ENCODE results near the gene LCE3A.
"Not testable (repeated sequence)": the region's sequence is repeated elsewhere in the genome, so short reads cannot be mapped to it uniquely, and the experiment has no call there.

The LCE3A gene, protein sequence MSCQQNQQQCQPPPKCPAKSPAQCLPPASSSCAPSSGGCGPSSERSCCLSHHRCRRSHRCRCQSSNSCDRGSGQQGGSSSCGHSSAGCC

DNA sequence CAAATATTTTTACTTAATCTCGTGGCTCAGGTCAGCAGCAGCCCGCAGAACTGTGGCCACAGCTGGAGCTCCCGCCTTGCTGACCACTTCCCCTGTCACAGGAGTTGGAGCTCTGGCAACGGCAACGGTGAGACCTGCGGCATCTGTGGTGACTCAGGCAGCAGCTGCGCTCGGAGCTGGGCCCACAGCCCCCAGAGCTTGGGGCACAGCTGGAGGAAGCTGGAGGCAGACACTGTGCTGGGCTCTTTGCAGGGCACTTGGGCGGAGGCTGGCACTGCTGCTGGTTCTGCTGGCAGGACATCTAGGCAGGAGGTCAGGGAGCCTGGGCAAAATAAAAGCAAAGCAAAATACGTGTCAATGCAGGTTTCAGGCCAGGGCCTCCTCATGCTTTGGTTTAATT, at the start of gene LCE3A:
Gene LCE3A (minus strand): TSS at position 301 of the 400 bp plus-strand sequence. CDS start 0 bp downstream, at position 301.
- no peak for DNase-seq (ENCODE audit: low spot score)

DNA sequence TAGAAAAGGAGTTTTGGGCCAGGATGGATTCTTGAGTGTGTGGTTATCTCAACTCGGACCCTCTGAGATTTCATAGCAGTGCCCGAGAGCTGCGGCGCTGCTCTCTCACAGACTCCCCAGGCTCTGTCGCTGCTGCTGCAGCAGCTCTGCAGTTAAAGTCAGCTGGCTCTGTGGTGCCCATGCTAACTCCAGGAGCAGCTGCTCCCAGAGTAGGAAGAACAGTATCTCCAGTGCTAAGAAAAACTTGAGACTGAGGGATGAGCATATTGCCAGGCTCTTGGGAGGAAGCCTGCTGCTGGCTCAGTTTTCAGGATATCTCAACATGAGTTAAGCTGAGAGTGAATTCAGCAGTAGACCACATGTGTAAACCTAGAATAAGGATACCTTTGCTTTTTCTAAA, 44.7 kb upstream of the LCE3A start:
- no peak for DNase-seq (ENCODE audit: low spot score)

DNA sequence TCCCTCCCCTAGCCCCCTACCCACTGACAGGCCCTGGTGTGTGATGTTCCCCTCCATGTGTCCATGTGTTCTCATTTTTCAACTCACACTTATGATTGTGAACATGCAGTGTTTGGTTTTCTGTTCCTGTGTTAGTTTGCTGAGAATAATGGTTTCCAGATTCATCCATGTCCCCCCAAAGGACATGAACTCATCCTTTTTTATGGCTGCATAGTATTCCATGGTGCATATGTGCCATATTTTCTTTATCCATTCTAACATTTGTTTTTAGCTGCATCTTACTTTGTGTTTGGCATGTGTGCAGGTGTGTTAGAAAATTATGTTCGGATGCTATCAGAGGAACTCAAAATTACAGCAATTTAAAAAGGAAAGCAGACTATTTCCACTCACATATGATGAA, 43.3 kb upstream of the LCE3A start:
- not testable (repeated sequence) for DNase-seq (ENCODE audit: low spot score)

DNA sequence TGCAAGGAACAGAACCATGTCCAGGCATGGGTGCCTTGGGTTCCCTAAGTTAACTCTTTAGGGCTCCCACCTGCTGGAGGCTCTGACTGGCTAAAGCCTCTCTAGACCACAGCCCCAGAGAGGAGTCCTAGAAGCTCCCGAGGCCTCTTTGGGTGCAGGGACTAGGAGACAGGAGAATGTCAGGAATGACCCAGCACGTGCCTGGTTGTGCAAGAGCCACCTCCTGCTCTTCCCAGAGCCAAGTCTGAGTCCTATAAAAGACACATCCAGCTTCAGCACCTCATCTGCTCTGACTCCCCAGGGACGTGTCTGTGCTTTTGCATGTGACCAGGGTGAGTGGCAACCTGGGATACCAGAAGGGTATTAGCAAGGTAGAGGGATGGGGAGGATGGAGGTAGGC, 40.2 kb upstream of the LCE3A start, which contains the start of gene LCE2D:
Gene LCE2D (plus strand): TSS at position 283 of the 400 bp plus-strand sequence. CDS start 726 bp downstream, outside the sequence.
- no peak for DNase-seq (ENCODE audit: low spot score)

DNA sequence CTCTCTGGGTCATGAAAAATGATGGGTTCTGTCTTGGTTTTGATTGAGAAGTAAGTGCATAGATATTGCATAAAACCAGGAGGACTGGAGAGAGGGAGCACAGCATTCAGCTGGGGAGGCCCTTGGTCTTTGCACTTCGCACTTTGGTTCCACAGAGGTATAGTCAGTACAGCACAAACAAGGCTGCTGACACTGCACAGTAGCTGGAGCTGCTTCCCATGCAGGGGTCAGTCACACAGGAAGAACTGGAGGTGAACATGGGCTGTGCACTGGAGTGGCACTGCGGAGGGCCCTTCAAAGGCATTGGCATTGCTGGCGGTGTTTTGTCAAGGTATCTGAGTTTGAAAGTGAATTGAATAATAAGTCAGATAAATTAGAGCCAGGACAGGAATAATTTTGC, 35.7 kb upstream of the LCE3A start:
- DNase-seq (ENCODE audit: low spot score): no peak

DNA sequence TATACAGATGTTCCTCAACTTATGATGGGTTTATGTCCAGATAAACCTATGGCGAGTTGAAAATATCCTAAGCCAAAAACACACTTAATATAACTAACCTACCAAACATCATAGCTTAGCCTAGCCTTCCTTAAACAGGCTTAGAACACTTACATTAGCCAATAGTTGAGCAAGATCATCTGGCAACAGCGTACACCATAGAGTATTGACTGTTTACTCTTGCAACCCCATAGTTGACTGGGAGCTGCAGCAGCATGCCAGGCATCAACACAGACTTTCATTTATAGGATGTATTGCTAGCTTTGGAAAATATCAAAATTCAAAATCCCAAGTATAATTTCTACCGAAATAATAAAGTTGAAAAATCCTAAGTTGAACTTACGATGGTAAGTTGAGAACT, 34.8 kb upstream of the LCE3A start:
- DNase-seq (ENCODE audit: low spot score): no peak

DNA sequence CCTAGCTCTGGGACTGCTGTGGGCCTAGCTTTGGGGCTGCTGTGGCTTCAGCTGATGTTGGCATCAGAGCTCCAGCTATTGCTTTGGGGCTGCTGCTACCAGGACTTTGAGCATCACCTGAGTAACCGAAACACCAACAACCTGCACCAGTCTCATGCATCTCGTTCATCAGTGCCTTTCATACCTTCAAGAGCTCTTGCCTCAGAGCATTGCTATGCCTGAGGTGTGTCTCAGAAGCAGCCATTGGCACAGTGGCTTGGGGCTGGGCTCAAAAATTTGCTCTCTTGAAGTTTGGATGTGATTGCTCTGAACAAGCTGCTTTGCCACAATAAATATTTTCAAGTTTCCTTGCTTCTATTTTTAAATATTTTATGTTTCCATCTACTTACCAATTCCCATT, 33.6 kb upstream of the LCE3A start:
- no peak for DNase-seq (ENCODE audit: low spot score)

DNA sequence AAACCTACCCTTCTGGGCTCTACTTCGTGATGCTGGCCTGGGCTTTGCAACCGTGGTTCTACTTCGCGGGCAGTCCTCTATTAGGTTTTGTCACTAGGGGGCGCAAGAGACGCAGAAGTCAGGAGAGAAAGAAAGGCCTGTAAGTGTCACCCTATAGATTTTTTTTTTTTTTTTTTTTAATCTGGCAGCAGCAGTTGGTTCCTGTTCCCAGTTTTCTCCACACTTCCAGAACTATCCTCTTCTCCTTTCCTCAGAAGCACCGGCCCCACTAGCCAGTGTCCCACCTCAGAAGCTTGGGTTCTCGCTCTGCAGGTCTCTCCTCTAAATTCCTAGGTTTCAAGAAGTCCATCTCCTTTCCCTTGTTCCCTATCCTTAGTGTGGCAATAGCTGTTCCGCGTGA, 31.2 kb upstream of the LCE3A start:
- peak; percentile 61 for DNase-seq (ENCODE audit: low spot score)

DNA sequence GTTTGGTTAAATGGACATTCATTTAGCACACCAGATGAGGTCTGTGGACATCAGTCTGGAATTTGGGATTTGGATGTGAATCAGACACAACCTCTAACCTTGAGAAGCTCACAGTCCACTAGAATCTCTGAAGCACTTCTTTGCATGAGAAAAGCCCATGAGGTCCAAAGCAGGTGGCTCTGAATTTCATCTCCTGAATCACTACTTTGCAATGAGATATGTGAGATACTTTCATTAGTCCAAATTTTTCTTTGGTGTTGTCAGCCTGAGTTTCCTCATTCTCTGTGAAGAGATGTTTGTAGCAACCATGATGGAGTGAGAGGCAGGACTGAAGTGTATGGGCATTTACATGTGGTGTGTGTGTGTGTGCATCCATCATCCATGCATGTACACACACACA, 23.8 kb upstream of the LCE3A start:
- DNase-seq (ENCODE audit: low spot score): no peak

DNA sequence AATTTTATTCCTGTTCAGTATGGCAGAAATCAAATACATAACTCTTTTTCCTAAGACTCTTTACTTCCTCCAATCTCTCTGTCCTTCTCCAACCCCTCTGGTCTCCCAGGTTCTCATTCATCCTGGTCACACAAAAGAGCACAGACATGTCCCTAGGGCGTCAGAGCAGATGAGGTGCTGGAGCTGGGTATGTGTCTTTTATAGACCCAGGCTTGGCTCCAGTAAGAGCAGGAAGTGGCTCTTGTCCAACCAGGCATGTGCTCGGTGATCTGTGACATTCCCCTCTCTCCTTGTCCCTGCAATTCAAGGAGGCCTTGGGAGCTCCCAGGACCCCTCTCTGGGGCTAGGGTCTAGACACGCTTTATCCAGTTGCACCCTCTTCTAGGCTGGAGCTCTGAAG, 22.2 kb upstream of the LCE3A start:
- DNase-seq (ENCODE audit: low spot score): no peak

DNA sequence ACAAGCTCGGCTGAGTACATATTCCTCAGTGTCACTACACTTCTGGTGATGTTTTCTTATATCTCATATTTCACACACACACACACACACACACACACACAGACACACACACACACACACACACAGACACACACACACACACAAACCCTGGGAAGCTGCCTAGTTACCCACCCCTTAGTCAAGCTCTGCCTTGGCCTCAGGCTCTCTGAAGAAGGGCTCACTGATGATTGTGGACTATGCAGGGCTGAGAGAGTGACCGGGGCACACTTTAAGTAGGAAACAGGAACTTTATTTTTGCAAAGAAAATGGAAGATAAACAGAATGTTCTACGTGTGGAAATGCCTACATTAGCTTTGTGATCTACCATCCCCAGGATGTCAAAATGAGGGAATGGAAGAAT, 21.0 kb upstream of the LCE3A start:
- no peak for DNase-seq (ENCODE audit: low spot score)

DNA sequence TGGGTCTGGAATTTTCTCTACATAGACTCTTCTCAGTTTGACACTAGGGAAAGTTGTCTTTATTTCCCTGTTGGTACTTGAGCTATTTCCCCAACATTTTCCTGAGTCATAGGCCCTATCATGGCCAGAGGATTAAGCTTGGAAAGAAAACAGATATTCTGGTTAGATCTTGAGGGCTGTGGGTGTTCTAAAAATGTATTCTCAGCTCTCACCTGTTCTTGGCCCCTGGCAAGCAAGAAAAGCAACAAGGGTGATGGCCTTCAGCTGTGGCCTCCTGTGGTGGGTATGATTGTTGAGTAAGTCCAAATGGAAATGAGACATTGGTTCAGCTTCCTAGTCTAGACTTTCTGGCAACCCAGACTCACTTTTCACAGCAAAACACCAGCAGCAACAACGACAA, 17.4 kb upstream of the LCE3A start:
- DNase-seq (ENCODE audit: low spot score): no peak

DNA sequence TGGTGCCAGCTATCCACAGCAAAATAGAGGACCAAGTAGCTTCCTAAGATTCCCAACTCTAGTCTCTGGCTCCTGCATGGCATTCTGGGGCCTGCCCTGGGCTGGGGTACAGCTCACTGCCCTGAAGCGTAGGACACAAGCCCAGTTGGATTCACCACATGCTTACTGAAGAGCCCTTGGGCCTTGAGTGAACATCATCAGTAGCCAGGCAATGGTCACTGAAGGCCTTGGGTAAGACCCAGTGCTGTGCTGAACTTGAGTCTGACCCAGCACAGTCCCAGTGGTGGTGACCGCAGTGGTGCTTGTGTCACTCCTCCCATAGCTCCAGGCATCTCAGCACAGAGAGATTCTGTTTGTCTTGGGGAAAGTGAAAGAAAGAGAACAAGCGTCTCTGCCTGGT, 7.7 kb upstream of the LCE3A start:
- no peak for DNase-seq (ENCODE audit: low spot score)

DNA sequence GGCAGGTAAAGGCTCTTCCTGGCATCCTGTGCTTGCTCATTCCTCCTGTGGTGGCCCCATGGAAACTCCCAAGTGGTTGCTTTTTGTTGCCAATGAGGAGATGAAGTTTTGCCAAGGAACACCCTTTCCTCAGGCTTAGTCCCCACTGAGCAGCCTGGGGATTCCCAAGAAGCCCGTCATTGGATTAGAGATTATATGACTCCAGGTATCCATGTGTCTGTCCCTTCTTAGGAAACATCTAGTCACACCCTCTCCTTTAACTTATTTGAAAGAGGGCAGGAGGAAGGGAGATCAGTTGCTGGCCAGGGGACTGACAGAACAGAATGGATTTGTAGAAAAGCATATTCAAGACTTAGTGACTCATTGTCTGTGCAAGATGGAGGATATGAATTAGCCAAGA, 3.8 kb upstream of the LCE3A start:
- no peak for DNase-seq (ENCODE audit: low spot score)

DNA sequence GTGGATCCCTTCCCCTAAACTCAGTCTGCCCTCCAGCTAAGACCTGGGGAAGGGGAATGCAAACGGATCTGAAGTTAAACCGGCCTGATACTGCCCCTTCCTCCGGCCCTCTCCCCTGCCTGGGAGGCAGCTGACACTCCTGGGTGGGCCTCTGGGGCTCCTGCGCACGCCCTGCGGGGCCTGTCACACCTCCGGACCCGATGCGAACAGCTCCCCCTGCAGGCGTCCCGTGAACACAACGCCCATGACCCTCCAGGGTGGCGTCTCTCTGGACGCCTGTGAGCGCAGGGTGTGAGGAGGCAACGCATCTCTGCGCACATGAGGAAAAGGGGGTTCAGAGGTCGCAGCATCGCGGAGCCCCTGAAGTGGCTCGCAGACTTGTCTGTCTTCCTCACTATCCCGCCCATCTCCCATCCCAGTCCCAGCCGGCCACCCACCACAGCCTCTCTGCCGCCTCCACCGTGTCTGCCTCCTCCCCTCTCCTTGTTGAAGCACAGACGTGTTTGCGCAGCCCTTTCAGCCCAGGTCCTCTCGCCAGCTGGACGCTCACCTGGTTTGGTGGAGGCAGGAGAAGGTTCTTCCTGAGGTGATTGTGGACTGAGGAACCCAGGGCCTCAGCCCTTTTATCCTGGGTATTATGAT, 421 bp upstream of the LCE3A start:
- no peak for DNase-seq (ENCODE audit: low spot score)

DNA sequence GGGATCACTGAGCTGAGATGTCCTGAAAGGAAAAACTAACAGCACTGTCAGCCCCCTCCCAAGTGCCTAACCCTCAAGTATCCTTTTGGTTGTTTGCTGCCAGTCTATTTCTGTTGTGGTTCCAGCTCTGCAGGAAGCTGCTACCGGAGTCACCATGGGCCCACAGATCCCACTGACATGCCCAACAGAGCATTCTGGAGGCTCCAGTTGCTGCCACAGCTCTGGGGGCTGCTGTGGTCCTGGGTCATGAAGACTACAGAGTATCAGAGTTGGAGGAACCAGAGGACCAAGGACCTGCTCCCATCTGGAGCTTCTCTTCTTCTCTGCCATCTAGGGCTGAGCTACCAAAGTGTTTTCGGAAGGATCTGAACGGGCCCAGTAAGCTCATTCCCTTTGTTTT, 910 bp downstream of the LCE3A start:
- DNase-seq (ENCODE audit: low spot score): no peak

DNA sequence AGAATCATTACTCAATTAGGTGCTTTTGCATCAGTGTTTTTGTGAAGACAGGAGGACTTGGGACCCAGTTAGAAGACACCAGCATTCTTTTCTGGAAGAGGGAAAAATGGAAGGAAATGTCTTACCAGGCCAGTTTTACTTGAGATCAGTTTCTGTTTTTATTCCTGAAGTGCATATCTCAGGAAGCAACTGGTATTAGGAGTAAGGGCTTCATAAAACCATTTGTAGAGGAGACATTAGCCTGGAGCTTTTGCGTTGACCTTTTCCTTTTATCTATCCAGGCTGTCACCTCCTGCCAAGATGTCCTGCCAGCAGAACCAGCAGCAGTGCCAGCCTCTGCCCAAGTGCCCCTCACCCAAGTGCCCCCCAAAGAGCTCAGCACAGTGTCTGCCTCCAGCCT, 9.4 kb downstream of the LCE3A start, which contains the start of gene LCE3B:
Gene LCE3B (plus strand): TSS at position 301 of the 400 bp plus-strand sequence. CDS start 0 bp downstream, at position 301.
- no peak for DNase-seq (ENCODE audit: low spot score)

DNA sequence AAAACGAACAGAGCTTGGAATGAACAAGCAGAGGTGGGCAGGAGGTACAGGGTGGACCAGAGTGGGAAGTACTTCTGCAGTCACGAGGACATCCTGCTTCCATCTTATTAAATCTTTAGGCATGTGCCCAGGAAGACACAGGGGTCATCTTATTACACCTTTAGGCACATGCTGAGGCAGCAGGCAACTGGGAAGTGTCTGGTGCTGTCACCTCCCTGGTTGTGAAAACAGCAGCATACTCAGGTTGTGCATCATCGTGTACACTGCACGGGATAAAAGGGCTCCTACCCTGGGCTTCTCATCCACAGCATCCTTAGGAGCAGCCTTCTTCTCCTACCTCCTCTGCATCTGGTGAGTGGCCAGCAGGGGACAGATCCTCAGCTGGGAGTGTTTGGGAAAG, 23.0 kb downstream of the LCE3A start, which contains the start of gene LCE3C:
Gene LCE3C (plus strand): TSS at position 301 of the 400 bp plus-strand sequence. CDS start 498 bp downstream, outside the sequence.
- no peak for DNase-seq (ENCODE audit: low spot score)

DNA sequence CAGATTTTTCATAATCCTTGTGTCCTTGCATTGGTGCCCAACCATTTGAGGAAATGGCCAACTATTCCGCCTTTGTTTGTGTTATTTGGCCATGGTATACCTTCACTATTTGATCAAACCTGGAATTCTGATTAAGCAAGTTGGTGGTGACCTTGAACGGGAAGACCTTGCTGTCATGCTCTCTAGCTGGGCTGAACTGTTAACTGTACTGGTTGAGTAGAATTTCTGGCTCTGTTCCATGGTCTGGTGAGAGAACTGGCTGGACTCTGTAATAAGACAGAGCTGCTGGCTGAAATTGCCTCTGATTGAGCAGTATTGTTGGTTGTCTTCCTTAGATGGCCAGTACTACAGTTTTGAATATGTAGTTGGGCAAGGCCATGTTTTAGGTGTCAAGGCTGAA, 25.9 kb downstream of the LCE3A start:
- no peak for DNase-seq (ENCODE audit: low spot score)

DNA sequence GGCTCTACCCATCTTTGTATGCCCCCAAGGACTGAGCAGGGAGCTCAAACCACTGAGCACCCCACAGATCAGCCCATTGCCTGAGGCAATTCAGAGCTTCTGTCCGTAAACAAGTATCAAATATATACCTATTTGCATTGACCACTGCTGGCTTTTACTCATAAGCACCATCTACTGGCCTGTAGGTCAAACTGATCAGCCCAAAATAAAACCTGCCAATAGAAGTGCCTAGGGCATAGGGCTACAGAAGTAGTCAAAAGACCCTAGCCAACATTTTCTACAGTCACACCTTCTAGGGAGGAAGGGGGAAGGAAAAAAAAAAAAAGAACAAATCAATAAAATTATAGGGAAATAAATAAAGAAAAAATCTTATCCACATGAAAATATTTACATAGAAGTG, 37.3 kb downstream of the LCE3A start:
- no peak for DNase-seq (ENCODE audit: low spot score)

DNA sequence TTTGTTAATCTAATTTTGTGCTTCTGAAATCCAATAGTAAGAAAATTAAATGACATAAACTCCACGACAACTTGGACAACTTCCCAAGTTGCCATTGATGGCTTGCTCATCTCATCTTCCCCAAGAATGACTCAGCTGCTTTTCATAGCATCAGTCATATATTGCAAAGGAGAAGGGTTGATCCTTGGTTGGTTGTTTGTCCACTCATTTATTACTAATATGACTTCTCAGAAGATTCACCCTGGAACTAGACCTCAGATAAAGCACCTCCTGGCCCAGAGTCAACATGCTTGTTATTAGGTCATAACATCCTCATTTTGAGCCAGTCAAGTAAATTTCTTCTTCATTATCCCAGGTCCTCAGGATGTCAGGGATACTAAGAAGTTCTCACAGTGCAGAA, 40.3 kb downstream of the LCE3A start:
- peak; percentile 56 for DNase-seq (ENCODE audit: low spot score)

DNA sequence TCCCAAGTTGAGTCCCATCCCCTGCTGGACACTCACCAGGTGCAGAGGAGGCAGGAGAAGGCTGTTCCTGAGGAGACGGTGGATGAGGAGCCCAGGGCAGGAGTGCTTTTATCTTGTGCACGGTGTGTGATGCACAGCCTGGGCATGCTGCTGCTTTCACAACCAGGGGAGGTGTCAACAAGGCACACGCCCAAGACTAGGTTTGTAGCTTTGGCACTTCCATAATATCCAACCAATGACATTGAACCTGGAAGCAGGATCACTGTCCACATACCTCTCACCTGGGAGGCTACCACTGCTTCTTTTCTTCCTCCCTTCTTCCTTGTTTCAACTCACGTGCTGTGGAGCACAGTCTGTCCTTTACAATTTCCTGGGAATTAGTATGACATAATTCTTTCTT, 42.5 kb downstream of the LCE3A start, which contains the start of gene LCE3D:
Gene LCE3D (minus strand): TSS at position 84 of the 400 bp plus-strand sequence. CDS start 580 bp downstream, outside the sequence.
- DNase-seq (ENCODE audit: low spot score): no peak

DNA sequence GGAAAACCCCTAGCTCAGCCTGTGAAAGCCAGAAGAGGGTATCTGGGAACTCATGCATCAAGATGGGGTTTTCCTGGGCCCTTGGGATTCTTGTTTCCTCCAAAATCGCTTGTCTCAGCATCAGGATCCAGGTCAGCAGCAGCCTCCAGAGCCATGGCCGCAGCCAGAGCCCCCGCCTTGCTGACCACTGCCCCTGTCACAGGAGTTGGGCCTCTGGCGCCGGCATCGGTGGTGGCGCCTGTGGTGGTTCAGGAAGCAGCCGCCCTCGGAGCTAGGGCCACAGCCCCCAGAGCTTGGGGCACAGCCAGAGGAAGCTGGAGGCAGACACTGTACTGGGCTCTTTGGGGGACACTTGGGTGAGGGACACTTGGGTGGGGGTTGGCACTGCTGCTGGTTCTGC, 43.4 kb downstream of the LCE3A start:
- not testable (repeated sequence) for DNase-seq (ENCODE audit: low spot score)

DNA sequence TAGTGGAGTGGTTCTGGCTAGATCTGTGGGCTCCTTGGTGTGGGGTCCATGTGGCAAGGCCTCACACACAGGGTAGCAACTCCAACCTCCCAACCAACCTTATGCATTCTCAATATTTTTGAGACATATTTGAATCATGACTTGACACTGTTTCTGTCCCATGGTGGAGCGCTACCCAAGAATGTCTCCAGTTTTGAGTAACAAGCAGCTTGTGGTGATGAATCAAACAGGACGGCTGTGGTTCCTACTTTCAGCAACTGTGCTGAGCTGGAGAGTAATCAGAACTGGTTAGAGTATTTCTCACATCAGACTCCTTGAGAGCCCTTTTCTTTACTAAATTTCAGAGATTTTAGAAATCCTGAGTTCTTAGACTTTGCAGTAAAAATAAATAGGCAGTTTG, 45.7 kb downstream of the LCE3A start:
- DNase-seq (ENCODE audit: low spot score): no peak
